Measurements from ENCODE around the gene LRMDA.

- TF ChIP-seq POLR2A (IDR thresholded peaks at IDR 0.05) (no peak), CTCF (IDR thresholded peaks at IDR 0.05) (no peak)
These were observed 1083.4 kb downstream of the LRMDA start for GRCh38 chr10:76514869-76515268.
